ENCODE data around the gene DNAI1. TPM values are rescaled to one million over a fixed set of nuclear protein-coding genes. Genes with fewer than 3 reads are reported as not detected.

Gene DNAI1
- total and polyA plus RNA-seq, 10 donors, result not detected

DNA sequence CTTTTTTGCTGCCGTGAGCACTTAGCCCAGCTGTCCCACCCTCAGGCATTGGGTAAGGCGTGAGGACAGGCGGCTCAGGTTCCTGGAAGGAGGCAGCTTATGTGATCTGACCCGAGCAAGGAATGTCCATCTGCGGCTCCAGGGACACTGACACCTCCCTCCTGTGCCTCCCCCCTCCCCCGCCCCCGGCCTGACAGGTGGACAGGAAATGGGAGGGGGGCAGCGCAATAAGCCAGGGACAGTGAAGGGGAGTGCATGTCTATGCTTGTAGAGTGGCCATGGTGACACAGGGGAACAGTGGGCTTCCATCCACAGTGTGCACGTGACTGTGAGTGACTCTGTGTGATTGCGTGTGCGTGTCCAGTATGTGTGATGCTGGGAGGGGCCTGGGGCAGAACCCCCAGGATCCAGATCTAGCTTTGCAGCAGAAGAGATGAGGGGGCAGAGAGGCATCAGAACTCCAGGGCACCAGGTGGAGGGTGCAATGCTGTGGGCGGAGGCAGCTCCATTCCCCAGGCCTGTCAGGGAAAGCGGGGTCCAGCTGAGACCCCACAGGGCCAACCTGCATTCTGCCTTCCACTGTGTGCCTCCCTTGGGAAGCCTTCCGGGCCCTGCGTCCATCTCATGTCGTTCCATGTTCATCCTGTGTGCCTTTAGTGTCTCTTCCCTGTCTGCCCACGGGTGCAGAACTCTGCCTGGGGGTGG, 100.5 kb downstream of the DNAI1 start:
- H3K4me1 ChIP-seq, result peaks cover 12 to 55% (median 32%) of the 10 kb centered on the region in 6 donors
- peak overlapping the region in 1 of 8 donors; percentile 7 for H3K4me3 ChIP-seq
- 47 to 64% (median 53%) methylated on average over 7 to 17 of the region's 17 CpGs for WGBS, 5 donors
- intact Hi-C loops (cut with DNase I; ENCODE audit: low total_unique reads), result no loop called here
- H3K9me3 ChIP-seq, result peaks cover 0 to 8% (median 3%) of the 10 kb centered on the region in 8 donors
- peaks cover 0 to 36% (median 0%) of the 10 kb centered on the region in 7 donors for H3K27me3 ChIP-seq (replicated peaks in 1 of 7)
- H3K27ac ChIP-seq, result peak overlapping the region in 5 of 8 donors; percentile 51 to 68 (median 60)
- no peaks in the 10 kb centered on the region for H3K36me3 ChIP-seq
- TF ChIP-seq POLR2AphosphoS5 (IDR thresholded peaks at IDR 0.05), result no peak
- TF ChIP-seq, protein P1, sequence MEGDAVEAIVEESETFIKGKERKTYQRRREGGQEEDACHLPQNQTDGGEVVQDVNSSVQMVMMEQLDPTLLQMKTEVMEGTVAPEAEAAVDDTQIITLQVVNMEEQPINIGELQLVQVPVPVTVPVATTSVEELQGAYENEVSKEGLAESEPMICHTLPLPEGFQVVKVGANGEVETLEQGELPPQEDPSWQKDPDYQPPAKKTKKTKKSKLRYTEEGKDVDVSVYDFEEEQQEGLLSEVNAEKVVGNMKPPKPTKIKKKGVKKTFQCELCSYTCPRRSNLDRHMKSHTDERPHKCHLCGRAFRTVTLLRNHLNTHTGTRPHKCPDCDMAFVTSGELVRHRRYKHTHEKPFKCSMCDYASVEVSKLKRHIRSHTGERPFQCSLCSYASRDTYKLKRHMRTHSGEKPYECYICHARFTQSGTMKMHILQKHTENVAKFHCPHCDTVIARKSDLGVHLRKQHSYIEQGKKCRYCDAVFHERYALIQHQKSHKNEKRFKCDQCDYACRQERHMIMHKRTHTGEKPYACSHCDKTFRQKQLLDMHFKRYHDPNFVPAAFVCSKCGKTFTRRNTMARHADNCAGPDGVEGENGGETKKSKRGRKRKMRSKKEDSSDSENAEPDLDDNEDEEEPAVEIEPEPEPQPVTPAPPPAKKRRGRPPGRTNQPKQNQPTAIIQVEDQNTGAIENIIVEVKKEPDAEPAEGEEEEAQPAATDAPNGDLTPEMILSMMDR (IDR thresholded peaks at IDR 0.05 in 8 of 11, conservative IDR thresholded peaks at IDR 0.05 in 3 of 11), result no peak
- TF ChIP-seq POLR2A (IDR thresholded peaks at IDR 0.05), result no peak
- DNase-seq, result peak; percentile 66

DNA sequence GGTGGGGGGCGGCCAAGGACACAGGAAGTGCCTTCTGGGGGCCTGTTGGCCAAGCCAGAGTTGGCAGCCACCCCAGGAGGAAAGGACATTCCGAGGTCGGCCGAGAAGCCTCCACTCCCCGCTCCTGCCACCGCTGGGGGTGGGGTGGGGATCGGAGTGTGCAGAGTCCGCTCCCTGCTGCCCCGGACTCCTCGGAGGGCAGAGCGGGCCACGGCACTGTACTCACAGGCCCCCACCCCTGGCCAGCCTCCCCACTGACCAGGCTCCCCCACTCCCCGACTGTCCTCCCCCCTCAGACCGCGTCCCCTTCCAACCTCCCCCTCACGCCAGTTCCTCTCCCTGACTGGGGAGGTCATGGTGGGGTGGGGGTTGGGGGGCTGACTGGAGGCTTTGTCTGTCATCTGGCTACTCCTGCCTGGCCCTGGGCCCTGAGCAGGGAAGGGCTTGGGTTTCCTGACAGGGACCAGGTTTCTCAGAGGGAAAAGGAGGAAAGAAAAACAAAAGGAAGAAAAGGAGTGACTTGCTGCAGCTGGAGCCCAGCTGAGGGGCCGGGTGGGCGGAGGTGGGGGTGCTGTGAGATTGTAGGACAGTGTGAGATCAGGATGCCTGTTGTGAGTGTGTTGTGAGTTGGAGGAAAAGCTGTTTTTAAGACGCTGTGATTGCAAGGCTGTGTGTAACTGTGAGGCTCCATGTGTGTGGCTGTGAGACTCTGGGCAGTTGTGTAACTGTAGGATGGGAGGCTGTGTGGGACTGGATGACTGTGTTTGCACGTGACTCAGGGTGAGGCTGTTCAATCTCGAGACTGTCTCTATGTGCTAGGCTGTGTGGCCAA, 101.2 kb downstream of the DNAI1 start:
- WGBS, 5 donors, result 13 to 38% (median 32%) methylated on average over 9 to 21 of the region's 21 CpGs
- intact Hi-C loops (cut with DNase I; ENCODE audit: low total_unique reads), result no loop called here
- DNase-seq, result no peak

DNA sequence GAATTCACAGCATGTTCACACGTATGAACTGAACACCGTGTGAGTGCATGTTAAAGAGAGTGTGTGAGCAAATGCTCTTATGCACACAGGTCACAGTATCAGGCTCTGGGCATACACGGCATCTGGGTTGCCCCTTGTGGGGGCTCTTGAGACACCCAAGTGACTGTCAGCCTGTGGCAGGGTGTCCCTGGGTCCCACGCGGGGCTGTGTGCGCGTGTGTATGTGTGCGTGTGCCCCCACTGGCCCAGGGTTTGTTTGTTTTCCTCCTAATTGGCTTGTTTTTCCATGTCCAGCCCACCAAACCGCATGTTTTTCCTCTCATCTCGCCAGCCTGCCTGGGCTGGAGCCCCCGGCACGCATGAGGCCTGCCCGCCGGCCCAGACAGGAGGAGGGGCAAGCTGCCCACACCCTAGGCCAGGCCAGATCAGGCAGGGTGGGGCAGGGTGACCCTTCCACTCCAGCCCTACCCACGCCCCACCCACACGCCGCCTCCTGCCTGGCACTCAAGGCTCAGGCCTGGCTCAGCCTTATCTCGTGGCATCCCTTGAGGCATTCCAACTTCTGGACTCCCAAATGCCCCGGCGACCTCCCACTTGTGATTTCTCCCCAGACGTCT, 102.1 kb downstream of the DNAI1 start:
- intact Hi-C loops (cut with DNase I; ENCODE audit: low total_unique reads), result no loop called here
- no peak for DNase-seq
- whole genome bisulfite sequencing, 5 donors, result 55 to 76% (median 69%) methylated on average over 17 to 21 of the region's 21 CpGs
- peak overlapping the region in 6 of 8 donors; percentile 47 to 67 (median 58) for H3K27ac ChIP-seq
- H3K27me3 ChIP-seq (replicated peaks in 1 of 7), result peaks cover 0 to 42% (median 0%) of the 10 kb centered on the region in 7 donors
- H3K36me3 ChIP-seq, result no peaks in the 10 kb centered on the region
- peaks cover 0 to 8% (median 3%) of the 10 kb centered on the region in 8 donors for H3K9me3 ChIP-seq
- peaks cover 12 to 54% (median 31%) of the 10 kb centered on the region in 6 donors for H3K4me1 ChIP-seq
- H3K4me3 ChIP-seq, result no peak overlapping the region
- TF ChIP-seq, protein P1 (IDR thresholded peaks at IDR 0.05 in 8 of 11, conservative IDR thresholded peaks at IDR 0.05 in 3 of 11), result no peak
- peak in 2 of 3 donors; percentile 35 to 70 for TF ChIP-seq POLR2AphosphoS5 (IDR thresholded peaks at IDR 0.05)
- TF ChIP-seq POLR2A (IDR thresholded peaks at IDR 0.05), result no peak

More for the DNA sequence above, 101.2 kb downstream of the DNAI1 start:
- Histone ChIP-seq H3K4me1 (peaks cover 12 to 53% (median 31%) of the 10 kb centered on the region in 6 donors), H3K9me3 (peaks cover 0 to 8% (median 3%) of the 10 kb centered on the region in 8 donors), H3K27ac (peak overlapping the region in 6 of 8 donors; percentile 4 to 67 (median 58)), H3K27me3 (replicated peaks in 1 of 7) (peaks cover 0 to 36% (median 0%) of the 10 kb centered on the region in 7 donors), H3K36me3 (no peaks in the 10 kb centered on the region), H3K4me3 (peak overlapping the region in 2 of 8 donors; percentile 5 to 7)
- TF ChIP-seq, protein P1 (IDR thresholded peaks at IDR 0.05 in 8 of 11, conservative IDR thresholded peaks at IDR 0.05 in 3 of 11), result no peak
- TF ChIP-seq POLR2AphosphoS5 (IDR thresholded peaks at IDR 0.05), result peak; percentile 46 to 85 (median 70)
- no peak for TF ChIP-seq POLR2A (IDR thresholded peaks at IDR 0.05)
